ENCODE measurements around the gene MTREX. TPM values are rescaled to one million over a fixed set of nuclear protein-coding genes. Genes with fewer than 3 reads are reported as not detected.

Gene MTREX
- polyA plus RNA-seq, 6 donors from 2014 or later: 15.7 to 32.8 (median 25.5) TPM

- Mint-ChIP-seq H3K4me3 (no peak overlapping the region), H3K27ac (no peak overlapping the region)
Measured at GRCh38 chr5:55402199-55402598, 94.4 kb downstream of the MTREX start.

DNA sequence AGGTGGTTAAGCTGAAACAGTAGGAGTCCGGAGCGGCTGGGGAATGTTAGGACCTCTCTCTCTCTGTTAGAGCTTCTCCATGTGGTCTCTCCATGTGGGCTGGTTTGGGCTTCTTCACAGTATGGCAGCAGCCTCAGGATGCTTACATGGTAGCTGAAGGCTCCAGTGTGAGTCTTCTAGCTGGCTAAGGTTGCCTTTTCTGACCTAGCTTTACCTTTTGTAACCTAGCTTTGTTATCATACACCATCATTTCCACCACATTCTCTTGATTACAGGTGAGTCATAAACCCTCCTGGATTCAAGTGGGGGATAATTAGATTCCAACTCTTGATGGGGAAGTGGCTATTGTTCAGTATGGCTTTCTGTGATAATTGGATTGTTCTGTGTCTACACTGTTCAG, 98.5 kb downstream of the MTREX start:
- ATAC-seq (ENCODE audit: low read depth in 2 of 2): no peak
- Mint-ChIP-seq H3K27me3 (no peaks in the 10 kb centered on the region), H3K4me3 (no peak overlapping the region), H3K4me1 (no peaks in the 10 kb centered on the region), H3K36me3 (peaks cover 9 to 20% of the 10 kb centered on the region in 2 donors), H3K27ac (no peak overlapping the region), H3K9me3 (no peaks in the 10 kb centered on the region)
- DNase-seq: no peak

More at GRCh38 chr5:55402199-55402598, 94.4 kb downstream of the MTREX start:
- Mint-ChIP-seq H3K36me3 (peaks cover 10 to 16% of the 10 kb centered on the region in 2 donors), H3K4me1 (no peaks in the 10 kb centered on the region), H3K9me3 (no peaks in the 10 kb centered on the region), H3K27me3 (no peaks in the 10 kb centered on the region)
- DNase-seq (no peak), ATAC-seq (ENCODE audit: low read depth in 2 of 2) (no peak)

- H3K4me1 Mint-ChIP-seq: no peaks in the 10 kb centered on the region
- no peaks in the 10 kb centered on the region for H3K27me3 Mint-ChIP-seq
- ATAC-seq (ENCODE audit: low read depth in 2 of 2) (no peak), DNase-seq (no peak)
- peaks cover 15 to 20% of the 10 kb centered on the region in 2 donors for H3K36me3 Mint-ChIP-seq
- H3K27ac Mint-ChIP-seq: peak overlapping the region in 1 of 6 donors; percentile 58
- no peak overlapping the region for H3K4me3 Mint-ChIP-seq
- no peaks in the 10 kb centered on the region for H3K9me3 Mint-ChIP-seq
Measured at GRCh38 chr5:55407059-55407684, 99.4 kb downstream of the MTREX start.

DNA sequence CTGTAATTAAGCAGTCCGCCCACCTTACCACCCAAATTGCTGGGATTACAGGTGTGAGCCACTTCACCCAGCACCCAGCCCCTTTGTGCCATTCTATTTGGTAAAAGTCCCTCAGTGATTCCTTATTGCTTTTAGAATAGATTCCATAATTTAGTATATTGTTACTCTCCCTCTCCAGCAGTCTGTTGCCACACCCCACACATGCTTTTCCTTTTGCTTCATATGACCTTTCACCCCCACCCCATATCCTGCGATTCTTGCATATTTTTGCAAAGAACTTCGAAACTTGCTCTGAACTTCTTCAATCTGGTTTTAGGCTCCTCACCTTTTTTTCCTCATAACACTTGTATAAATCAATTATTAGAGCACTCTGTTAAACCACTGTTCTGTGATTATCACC, 100.2 kb downstream of the MTREX start:
- Mint-ChIP-seq H3K36me3 (peaks cover 17 to 25% of the 10 kb centered on the region in 2 donors), H3K4me1 (no peaks in the 10 kb centered on the region), H3K9me3 (no peaks in the 10 kb centered on the region), H3K4me3 (no peak overlapping the region), H3K27ac (peak overlapping the region in 2 of 6 donors; percentile 26 to 41), H3K27me3 (no peaks in the 10 kb centered on the region)
- DNase-seq (no peak), ATAC-seq (ENCODE audit: low read depth in 2 of 2) (no peak)

DNA sequence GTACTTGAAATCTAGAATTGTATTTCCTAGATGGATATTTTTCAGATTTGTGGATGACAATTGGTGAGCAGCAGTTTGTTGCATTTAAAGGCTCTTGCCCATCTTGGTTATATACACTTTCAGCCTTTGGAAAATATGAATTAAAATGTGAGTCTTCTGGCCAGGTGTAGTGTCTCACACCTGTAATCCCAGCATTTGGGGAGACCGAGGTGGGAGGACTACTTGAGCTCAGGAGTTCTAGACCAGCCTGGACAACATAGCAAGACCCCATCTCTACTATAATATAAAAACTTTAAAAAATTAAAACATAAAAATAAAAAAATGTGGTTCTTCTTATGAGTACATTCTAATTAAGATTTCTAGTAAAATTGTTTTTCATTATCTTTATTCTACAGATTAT, 102.0 kb downstream of the MTREX start:
- Mint-ChIP-seq H3K27ac (no peak overlapping the region), H3K4me3 (no peak overlapping the region), H3K4me1 (no peaks in the 10 kb centered on the region), H3K27me3 (no peaks in the 10 kb centered on the region), H3K9me3 (no peaks in the 10 kb centered on the region), H3K36me3 (peaks cover 19 to 25% of the 10 kb centered on the region in 2 donors)
- DNase-seq (no peak), ATAC-seq (ENCODE audit: low read depth in 2 of 2) (no peak)

- Mint-ChIP-seq H3K36me3 (peaks cover 29 to 30% of the 10 kb centered on the region in 2 donors), H3K9me3 (no peaks in the 10 kb centered on the region), H3K4me1 (no peaks in the 10 kb centered on the region), H3K27ac (peak overlapping the region in 1 of 6 donors; percentile 58), H3K4me3 (no peak overlapping the region), H3K27me3 (no peaks in the 10 kb centered on the region)
- DNase-seq: no peak
- ATAC-seq (ENCODE audit: low read depth in 2 of 2): no peak
Measured at GRCh38 chr5:55410845-55411244, 103.1 kb downstream of the MTREX start.

- no peak overlapping the region for H3K4me3 Mint-ChIP-seq
- H3K27me3 Mint-ChIP-seq: no peaks in the 10 kb centered on the region
- no peak overlapping the region for H3K27ac Mint-ChIP-seq
- ATAC-seq (ENCODE audit: low read depth in 2 of 2) (no peak), DNase-seq (no peak)
- H3K9me3 Mint-ChIP-seq: no peaks in the 10 kb centered on the region
- H3K36me3 Mint-ChIP-seq: peaks cover 33 to 36% of the 10 kb centered on the region in 2 donors
- H3K4me1 Mint-ChIP-seq: no peaks in the 10 kb centered on the region
Measured at GRCh38 chr5:55411876-55412275, 104.1 kb downstream of the MTREX start.

GRCh38 chr5:55413644-55414043, 105.9 kb downstream of the MTREX start:
- Mint-ChIP-seq H3K36me3 (peaks cover 25 to 27% of the 10 kb centered on the region in 2 donors), H3K27me3 (no peaks in the 10 kb centered on the region), H3K4me1 (no peaks in the 10 kb centered on the region), H3K9me3 (no peaks in the 10 kb centered on the region), H3K27ac (no peak overlapping the region), H3K4me3 (no peak overlapping the region)
- ATAC-seq (ENCODE audit: low read depth in 2 of 2) (no peak), DNase-seq (no peak)

DNA sequence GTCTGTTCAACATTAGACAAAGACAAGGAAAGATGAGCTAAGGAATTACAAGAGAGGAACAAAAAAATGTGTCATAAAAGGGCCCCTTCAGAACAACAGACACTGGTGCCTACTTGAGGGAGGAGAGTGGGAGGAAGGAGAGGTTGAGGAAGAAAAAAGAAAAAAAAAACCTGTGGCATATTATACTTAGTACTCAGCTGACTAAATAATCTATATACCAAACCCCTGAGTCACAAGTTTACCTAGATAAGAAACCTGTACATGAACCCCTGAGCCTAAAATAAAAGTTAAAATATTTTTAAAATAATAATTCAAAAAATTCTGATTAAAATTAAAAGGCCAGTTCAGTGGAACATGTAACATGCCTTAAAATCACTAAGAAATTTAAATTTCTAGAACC, 107.3 kb downstream of the MTREX start:
- no peak for ATAC-seq (ENCODE audit: low read depth in 2 of 2)
- Mint-ChIP-seq H3K36me3 (peaks cover 25 to 34% of the 10 kb centered on the region in 2 donors), H3K9me3 (no peaks in the 10 kb centered on the region), H3K4me1 (no peaks in the 10 kb centered on the region), H3K27ac (peak overlapping the region in 1 of 6 donors; percentile 88), H3K4me3 (no peak overlapping the region), H3K27me3 (no peaks in the 10 kb centered on the region)
- no peak for DNase-seq

- no peaks in the 10 kb centered on the region for H3K27me3 Mint-ChIP-seq
- no peak for DNase-seq
- H3K27ac Mint-ChIP-seq: peak overlapping the region in 1 of 6 donors; percentile 59
- no peaks in the 10 kb centered on the region for H3K9me3 Mint-ChIP-seq
- H3K4me3 Mint-ChIP-seq: no peak overlapping the region
- no peak for ATAC-seq (ENCODE audit: low read depth in 2 of 2)
- no peaks in the 10 kb centered on the region for H3K4me1 Mint-ChIP-seq
- H3K36me3 Mint-ChIP-seq: peaks cover 30 to 42% of the 10 kb centered on the region in 2 donors
Measured at GRCh38 chr5:55416306-55416705, 108.5 kb downstream of the MTREX start.

GRCh38 chr5:55418994-55419968, 111.5 kb downstream of the MTREX start:
- Mint-ChIP-seq H3K27me3 (no peaks in the 10 kb centered on the region), H3K36me3 (peaks cover 31 to 53% of the 10 kb centered on the region in 2 donors), H3K27ac (no peak overlapping the region), H3K4me1 (no peaks in the 10 kb centered on the region), H3K9me3 (no peaks in the 10 kb centered on the region), H3K4me3 (no peak overlapping the region)
- DNase-seq: no peak
- ATAC-seq (ENCODE audit: low read depth in 2 of 2): no peak

DNA sequence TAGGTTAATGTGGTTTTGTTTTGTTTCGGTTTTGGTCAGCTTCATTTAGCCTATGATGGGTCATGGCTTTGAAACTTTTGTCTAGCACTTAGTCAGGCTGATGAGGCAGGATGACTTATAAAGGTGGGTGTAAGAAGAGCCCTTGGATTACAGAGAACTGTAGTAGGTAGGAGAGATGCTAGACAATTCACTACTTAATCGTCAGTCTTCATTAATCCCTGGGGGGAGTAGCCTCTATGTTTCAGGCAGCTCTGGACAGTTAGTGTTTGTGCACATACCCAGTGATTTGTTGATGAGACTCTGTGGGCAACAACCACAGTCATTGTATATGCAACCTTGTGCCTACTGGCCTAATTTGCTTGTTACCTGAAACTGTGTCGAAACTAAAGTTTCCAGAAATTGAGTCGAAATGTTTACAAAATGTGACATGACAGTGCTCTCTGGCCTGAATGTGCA, 113.3 kb downstream of the MTREX start:
- no peaks in the 10 kb centered on the region for H3K4me1 Mint-ChIP-seq
- DNase-seq (no peak), ATAC-seq (ENCODE audit: low read depth in 2 of 2) (no peak)
- no peaks in the 10 kb centered on the region for H3K27me3 Mint-ChIP-seq
- peak overlapping the region in 2 of 6 donors; percentile 9 to 36 for H3K27ac Mint-ChIP-seq
- no peaks in the 10 kb centered on the region for H3K9me3 Mint-ChIP-seq
- H3K4me3 Mint-ChIP-seq: no peak overlapping the region
- H3K36me3 Mint-ChIP-seq: peaks cover 27 to 38% of the 10 kb centered on the region in 2 donors

GRCh38 chr5:55426455-55426854, 118.7 kb downstream of the MTREX start:
- H3K9me3 Mint-ChIP-seq: peaks cover 9 to 28% (median 11%) of the 10 kb centered on the region in 7 donors
- H3K4me1 Mint-ChIP-seq: no peaks in the 10 kb centered on the region
- H3K36me3 Mint-ChIP-seq: peaks cover 57 to 63% of the 10 kb centered on the region in 2 donors
- DNase-seq (no peak), ATAC-seq (ENCODE audit: low read depth in 2 of 2) (no peak)
- no peak overlapping the region for H3K27ac Mint-ChIP-seq
- no peak overlapping the region for H3K4me3 Mint-ChIP-seq
- H3K27me3 Mint-ChIP-seq: no peaks in the 10 kb centered on the region

DNA sequence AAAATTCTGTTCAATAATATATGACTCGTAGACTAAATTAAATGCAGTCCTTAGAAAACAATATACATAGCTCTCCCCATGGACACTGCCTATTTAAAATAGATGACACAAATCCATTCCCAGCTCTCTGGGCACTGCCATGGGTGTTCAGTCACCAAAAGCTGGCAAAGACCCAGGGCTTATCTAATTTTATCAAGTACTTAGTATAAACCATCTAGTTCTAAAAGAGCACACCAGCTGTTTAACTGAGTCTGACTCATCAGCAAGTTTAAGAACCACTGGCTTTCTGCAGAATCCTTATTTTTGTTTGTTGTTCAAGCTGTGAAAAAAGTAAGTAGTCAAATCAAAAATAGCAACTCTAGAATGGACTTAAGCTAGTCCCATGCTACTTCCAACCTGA, 119.4 kb downstream of the MTREX start:
- no peak for DNase-seq
- Mint-ChIP-seq H3K27ac (no peak overlapping the region), H3K9me3 (peaks cover 11 to 34% (median 14%) of the 10 kb centered on the region in 7 donors), H3K4me1 (no peaks in the 10 kb centered on the region), H3K27me3 (no peaks in the 10 kb centered on the region), H3K4me3 (no peak overlapping the region), H3K36me3 (peaks cover 60 to 67% of the 10 kb centered on the region in 2 donors)
- no peak for ATAC-seq (ENCODE audit: low read depth in 2 of 2)

Measured in naive B cell (primary cell).